Trophoblast cell (in vitro differentiated cells and primary cell): ENCODE measurements around the gene PSMD14.
A peak's percentile ranks its signal among the peaks of the same experiment; 100 is the strongest.
"Not testable (repeated sequence)": the region's sequence is repeated elsewhere in the genome, so short reads cannot be mapped to it uniquely, and the experiment has no call there.

Source experiments
- DNase-seq, 2 donors: peaks; one replicate each; pipeline ENCODE4 v3.0.0-alpha.2; 2016
- H2AFZ ChIP-seq: 2 replicates; pipeline ENCODE4 v1.6.1; 2013; ENCODE audit warnings: low read length, moderate library complexity, mild to moderate bottlenecking; ENCODE audit not compliant: insufficient read depth, poor library complexity
- H2AK5ac ChIP-seq: 2 replicates; pipeline ENCODE4 v1.6.1; 2013; ENCODE audit warnings: mild to moderate bottlenecking, low read length
- H2BK120ac ChIP-seq: 2 replicates; pipeline ENCODE4 v1.6.1; 2013; ENCODE audit warnings: low read length, mild to moderate bottlenecking, moderate library complexity; ENCODE audit not compliant: insufficient read depth, poor library complexity
- H2BK12ac ChIP-seq: 2 replicates; pipeline ENCODE4 v1.6.1; 2013; ENCODE audit warnings: mild to moderate bottlenecking, low read length, moderate library complexity
- H2BK5ac ChIP-seq: 2 replicates; pipeline ENCODE4 v1.6.1; 2013; ENCODE audit warnings: low read length, low read depth, moderate library complexity, mild to moderate bottlenecking; ENCODE audit not compliant: poor library complexity
- H3K14ac ChIP-seq: 2 replicates; pipeline ENCODE4 v1.6.1; 2013; ENCODE audit warnings: mild to moderate bottlenecking, low read length
- H3K18ac ChIP-seq: 2 replicates; pipeline ENCODE4 v1.6.1; 2013; ENCODE audit warnings: mild to moderate bottlenecking, low read length
- H3K23ac ChIP-seq: 2 replicates; pipeline ENCODE4 v1.6.1; 2013; ENCODE audit warnings: low read length
- H3K27ac ChIP-seq: 2 replicates; pipeline ENCODE4 v1.5.1; 2013; ENCODE audit warnings: low read depth, mild to moderate bottlenecking, inconsistent platforms, low read length, moderate library complexity
- H3K27me3 ChIP-seq: 2 replicates; pipeline ENCODE4 v1.6.1; 2013; ENCODE audit warnings: inconsistent platforms, mild to moderate bottlenecking, low read length, moderate library complexity; ENCODE audit not compliant: insufficient read depth
- H3K36me3 ChIP-seq, 2 experiments: 1 replicate in 1 of 2; 2 replicates in 1 of 2; pipeline ENCODE4 v1.6.1; 2013; ENCODE audit warnings: low read length in 2 of 2, mild to moderate bottlenecking in 2 of 2, moderate library complexity in 1 of 2; ENCODE audit not compliant: insufficient read depth in 2 of 2, control insufficient read depth in 1 of 2
- H3K4ac ChIP-seq: 2 replicates; pipeline ENCODE4 v1.6.1; 2013; ENCODE audit warnings: low read depth, mild to moderate bottlenecking, low read length, moderate library complexity
- H3K4me1 ChIP-seq, 2 experiments: 1 replicate in 1 of 2; 2 replicates in 1 of 2; pipeline ENCODE4 v1.6.1; 2013; ENCODE audit warnings: low read length in 2 of 2, mild to moderate bottlenecking in 2 of 2, moderate library complexity in 1 of 2; ENCODE audit not compliant: insufficient read depth in 2 of 2, control insufficient read depth in 1 of 2
- H3K4me2 ChIP-seq: 2 replicates; pipeline ENCODE4 v1.6.1; 2013; ENCODE audit warnings: inconsistent platforms, mild to moderate bottlenecking, low read length, moderate library complexity
- H3K4me3 ChIP-seq: 2 replicates; pipeline ENCODE4 v1.5.1; 2013; ENCODE audit warnings: mild to moderate bottlenecking, low read depth, low read length, inconsistent platforms
- H3K79me1 ChIP-seq: one replicate; pipeline ENCODE4 v1.6.1; 2013; ENCODE audit warnings: low read length
- H3K79me2 ChIP-seq: 2 replicates; pipeline ENCODE4 v1.6.1; 2013; ENCODE audit warnings: low read length, mild to moderate bottlenecking; ENCODE audit not compliant: control insufficient read depth, insufficient read depth, poor library complexity
- H3K9ac ChIP-seq: 2 replicates; pipeline ENCODE4 v1.6.1; 2013; ENCODE audit warnings: mild to moderate bottlenecking, low read length
- H3K9me3 ChIP-seq: 2 replicates; pipeline ENCODE4 v1.6.1; 2013; ENCODE audit warnings: low read depth, mild to moderate bottlenecking, control low read depth, inconsistent platforms, low read length; ENCODE audit not compliant: insufficient read depth
- H4K12ac ChIP-seq: 2 replicates; pipeline ENCODE4 v1.6.1; 2013; ENCODE audit warnings: low read depth, mild to moderate bottlenecking, low read length, moderate library complexity
- H4K8ac ChIP-seq: 2 replicates; pipeline ENCODE4 v1.6.1; 2013; ENCODE audit warnings: low read depth, mild to moderate bottlenecking, low read length, moderate library complexity
- H4K91ac ChIP-seq: one replicate; pipeline ENCODE4 v1.6.1; 2013; ENCODE audit warnings: low read depth, mild to moderate bottlenecking, low read length, moderate library complexity
- WGBS: extraction: QIAGEN DNeasy Blood & Tissue Kit; methylation state at CpG from one replicate; pipeline ENCODE4 v1.1.7; 2013; ENCODE audit warnings: missing lambda C conversion rate; ENCODE audit not compliant: insufficient read length, insufficient coverage; ENCODE audit errors: extremely low coverage; 5-methylcytosine and 5-hydroxymethylcytosine counted together

PSMD14 gene

DNA sequence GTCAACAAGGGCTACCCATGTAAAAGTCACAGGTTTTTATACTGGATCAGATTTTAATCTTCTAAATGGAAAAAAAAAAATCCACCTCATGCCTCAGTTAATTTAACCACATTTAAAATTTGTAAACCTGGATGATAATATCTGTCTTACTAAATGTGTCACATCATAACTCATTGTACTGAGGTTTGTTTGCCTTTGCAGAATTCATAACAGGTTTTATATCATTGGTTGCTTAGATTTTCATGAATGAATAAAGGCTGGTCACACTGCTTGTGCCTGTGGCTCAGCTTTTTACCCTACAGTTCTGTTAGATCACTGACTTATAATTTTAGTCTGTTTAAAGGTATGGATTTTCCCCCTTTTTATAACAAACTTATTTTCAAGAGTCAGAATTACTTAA, 48.9 kb downstream of the PSMD14 start:
- no peak overlapping the region for H3K14ac ChIP-seq
- H3K36me3 ChIP-seq = peaks cover 0 to 2% of the 10 kb centered on the region in 2 experiments
- no peak overlapping the region for H2BK12ac ChIP-seq
- no peak overlapping the region for H4K12ac ChIP-seq
- H3K27me3 ChIP-seq = no peaks in the 10 kb centered on the region
- no peaks in the 10 kb centered on the region for H3K79me2 ChIP-seq
- no peak overlapping the region for H3K18ac ChIP-seq
- no peak overlapping the region for H3K9ac ChIP-seq
- no peaks in the 10 kb centered on the region for H3K79me1 ChIP-seq
- no peak overlapping the region for H3K23ac ChIP-seq
- no peak overlapping the region for H2AK5ac ChIP-seq
- H3K4me1 ChIP-seq = peaks cover 0 to 2% of the 10 kb centered on the region in 2 experiments
- no peak overlapping the region for H3K4me3 ChIP-seq
- no peak overlapping the region for H3K4ac ChIP-seq
- H2BK120ac ChIP-seq = no peak overlapping the region
- H2AFZ ChIP-seq = no peak overlapping the region
- no peak overlapping the region for H3K27ac ChIP-seq
- no peaks in the 10 kb centered on the region for H3K9me3 ChIP-seq
- H4K8ac ChIP-seq = no peak overlapping the region
- no peak overlapping the region for H3K4me2 ChIP-seq
- H4K91ac ChIP-seq = no peak overlapping the region
- no peak for DNase-seq
- H2BK5ac ChIP-seq = no peak overlapping the region

DNA sequence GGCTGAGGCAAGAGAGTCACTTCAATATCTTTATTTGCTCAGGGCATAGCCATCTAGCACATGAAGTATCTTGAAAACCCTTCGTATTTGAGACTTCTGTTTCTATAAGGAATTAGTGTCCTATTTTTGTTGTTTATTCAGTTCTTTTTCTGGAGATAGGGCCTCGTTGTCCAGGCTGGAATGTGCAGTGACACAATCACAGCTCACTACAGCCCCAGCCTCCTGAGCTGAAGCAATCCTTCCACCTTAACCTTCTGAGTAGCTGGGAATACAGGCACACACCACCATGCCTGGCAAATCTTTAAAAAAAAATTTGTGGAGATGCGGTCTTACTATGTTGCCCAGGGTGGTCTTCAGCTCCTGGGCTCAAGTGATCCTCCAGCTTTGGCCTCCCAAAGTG, 50.6 kb downstream of the PSMD14 start:
- Histone ChIP-seq H2BK120ac (no peak overlapping the region), H3K4me3 (no peak overlapping the region), H3K23ac (no peak overlapping the region), H3K9me3 (peaks cover 2% of the 10 kb centered on the region), H3K18ac (no peak overlapping the region), H2AK5ac (no peak overlapping the region), H3K4ac (no peak overlapping the region), H2BK12ac (no peak overlapping the region), H4K8ac (no peak overlapping the region), H2BK5ac (no peak overlapping the region), H3K4me1 (peaks cover 0 to 2% of the 10 kb centered on the region in 2 experiments), H3K4me2 (no peak overlapping the region), H3K9ac (no peak overlapping the region), H3K27ac (no peak overlapping the region), H3K79me2 (no peaks in the 10 kb centered on the region), H2AFZ (no peak overlapping the region), H3K27me3 (no peaks in the 10 kb centered on the region), H3K14ac (no peak overlapping the region), H4K91ac (no peak overlapping the region), H4K12ac (no peak overlapping the region), H3K36me3 (peaks cover 3 to 4% of the 10 kb centered on the region in 2 experiments), H3K79me1 (no peaks in the 10 kb centered on the region)
- DNase-seq = peak in 1 of 2 donors; percentile 17
- WGBS = no CpG with 5 or more reads among the region's 3 CpGs

DNA sequence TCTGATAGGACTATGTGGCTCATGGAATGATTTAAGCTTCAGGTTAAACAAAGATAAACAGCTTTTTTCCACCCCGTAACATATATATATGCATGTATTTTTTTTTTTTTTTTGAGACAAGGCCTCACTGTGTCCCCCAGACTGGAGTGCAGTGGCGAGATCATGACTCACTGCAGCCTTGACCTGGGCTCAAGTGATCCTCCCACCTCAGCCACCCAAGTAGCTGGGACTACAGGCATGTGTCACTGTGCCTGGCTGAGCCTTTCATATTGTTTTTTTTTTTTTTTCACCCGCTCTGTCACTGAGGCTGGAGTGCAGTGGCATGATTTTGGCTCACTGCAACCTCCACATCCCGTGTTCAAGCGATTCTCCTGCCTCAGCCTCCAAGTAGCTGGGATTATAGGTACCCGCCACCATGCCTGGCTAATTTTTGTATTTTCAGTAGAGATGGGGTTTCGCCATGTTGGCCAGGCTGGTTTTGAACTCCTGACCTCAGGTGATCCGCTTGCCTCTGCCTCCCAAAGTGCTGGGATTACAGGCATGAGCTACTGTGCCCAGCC, 52.0 kb downstream of the PSMD14 start:
- no CpG with 5 or more reads among the region's 8 CpGs for WGBS
- H3K9ac ChIP-seq, H2AK5ac ChIP-seq, H4K91ac ChIP-seq, H2BK12ac ChIP-seq, H3K27me3 ChIP-seq, H3K79me1 ChIP-seq, H3K4ac ChIP-seq, H4K8ac ChIP-seq, H3K18ac ChIP-seq, H3K36me3 ChIP-seq, H3K14ac ChIP-seq, H2AFZ ChIP-seq, H4K12ac ChIP-seq, H3K4me1 ChIP-seq, H2BK5ac ChIP-seq, DNase-seq, H3K9me3 ChIP-seq, H3K23ac ChIP-seq, H3K4me3 ChIP-seq, H3K79me2 ChIP-seq, H3K27ac ChIP-seq, H2BK120ac ChIP-seq, H3K4me2 ChIP-seq: not testable (repeated sequence)

DNA sequence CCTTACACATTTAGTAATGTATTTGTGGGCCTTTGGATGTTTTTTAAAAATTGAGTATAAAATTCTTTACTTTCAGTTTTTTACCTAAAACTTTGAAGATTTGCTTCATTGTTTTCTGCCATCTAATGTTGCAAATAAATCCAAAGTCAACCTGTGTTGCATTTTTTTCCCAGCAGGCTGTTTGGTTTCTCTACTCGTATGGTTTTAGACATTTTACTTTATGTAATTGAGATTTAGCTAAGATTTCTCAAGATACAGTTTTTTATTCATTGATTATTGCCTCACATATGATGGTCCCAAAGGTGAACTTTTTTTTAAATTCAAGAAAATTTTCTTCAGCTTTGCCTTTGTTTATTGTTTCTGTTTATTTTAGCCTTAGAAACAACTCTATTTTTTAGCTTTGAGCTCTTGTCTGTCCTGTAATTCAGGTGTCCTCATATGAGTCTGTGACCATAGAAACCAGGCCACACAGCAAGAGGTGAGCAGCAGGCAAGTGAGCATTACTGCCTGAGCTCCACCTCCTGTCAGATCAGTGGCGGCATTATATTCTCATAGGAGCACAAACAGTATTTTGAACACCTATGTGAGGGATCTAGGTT, 54.4 kb downstream of the PSMD14 start:
- Histone ChIP-seq H2AK5ac (no peak overlapping the region), H3K18ac (no peak overlapping the region), H3K23ac (no peak overlapping the region), H4K8ac (no peak overlapping the region), H3K36me3 (peaks cover 4% of the 10 kb centered on the region in 2 experiments), H3K4me2 (no peak overlapping the region), H3K4me1 (no peaks in the 10 kb centered on the region), H4K91ac (no peak overlapping the region), H3K9ac (no peak overlapping the region), H3K27me3 (no peaks in the 10 kb centered on the region), H3K27ac (no peak overlapping the region), H2BK120ac (no peak overlapping the region), H2BK5ac (no peak overlapping the region), H2BK12ac (no peak overlapping the region), H3K14ac (no peak overlapping the region), H2AFZ (no peak overlapping the region), H3K4ac (peak overlapping the region; percentile 79), H3K4me3 (no peak overlapping the region), H3K9me3 (peaks cover 2% of the 10 kb centered on the region), H3K79me1 (no peaks in the 10 kb centered on the region), H3K79me2 (no peaks in the 10 kb centered on the region), H4K12ac (no peak overlapping the region)
- no peak for DNase-seq
- WGBS = no CpG with 5 or more reads among the region's 2 CpGs
